SK-N-SH (cell line): ENCODE data around the gene COL15A1. TPM values are rescaled to one million over a fixed set of nuclear protein-coding genes. Genes with fewer than 3 reads are reported as not detected.

Experiments used
- CTCF ChIA-PET: fragments of 300-600, 350-600 bp; formaldehyde crosslinking; extraction: SDS; loops from one replicate; lab custom pipeline; 2021; lab: Yijun Ruan, JAX
- POLR2A ChIA-PET: fragments of 350-600 bp; sonication (Branson Sonifier 250); formaldehyde crosslinking; extraction: SDS; loops from one replicate; lab custom pipeline; 2020; ENCODE audit warnings: antibody characterized with exemption, inconsistent platforms; lab: Yijun Ruan, JAX
- DNase-seq: peaks from one replicate; pipeline ENCODE4 v3.0.0; 2012
- H2AFZ ChIP-seq: fragments of 200-600 bp; sonication (generic); 2 replicates; pipeline ENCODE4 v1.8.1; 2016; ENCODE audit warnings: antibody characterized with exemption, mild to moderate bottlenecking, low read depth
- H3F3A ChIP-seq: fragments of 200-600 bp; sonication (generic); replicated peaks from 2 replicates; pipeline ENCODE3; 2016; ENCODE audit warnings: antibody characterized with exemption, mild to moderate bottlenecking; ENCODE audit not compliant: insufficient read depth
- H3K27ac ChIP-seq, 2 experiments: fragments of 200-500 bp in 1 of 2; fragments of 200-600 bp in 1 of 2; sonication (Bioruptor generic) in 1 of 2; sonication (generic), shearing (Covaris generic) in 1 of 2; 2 replicates each; pipeline versions ENCODE4 v1.5.1 to v1.6.1; 2014 to 2016; ENCODE audit warnings: low read depth in 2 of 2, inconsistent platforms in 1 of 2, low read length in 1 of 2, mild to moderate bottlenecking in 1 of 2, mixed read lengths in 1 of 2
- H3K27me3 ChIP-seq: fragments of 200-600 bp; sonication (generic), shearing (Covaris generic); 2 replicates; pipeline ENCODE4 v1.6.1; 2016; ENCODE audit warnings: mixed run types; ENCODE audit not compliant: insufficient read depth
- H3K36me3 ChIP-seq, 2 experiments: fragments of 200-500 bp in 1 of 2; fragments of 200-600 bp in 1 of 2; sonication (Bioruptor generic) in 1 of 2; sonication (generic) in 1 of 2; replicated peaks in 1 of 2; 2 replicates each; pipeline versions ENCODE3 to v1.5.1; 2014 to 2016; ENCODE audit warnings: low read length in 1 of 2, mild to moderate bottlenecking in 1 of 2; ENCODE audit not compliant: insufficient read depth in 2 of 2, control insufficient read depth in 1 of 2
- H3K4me1 ChIP-seq, 2 experiments: fragments of 200-500 bp in 1 of 2; fragments of 200-600 bp in 1 of 2; sonication (Bioruptor generic) in 1 of 2; sonication (generic), shearing (Covaris generic) in 1 of 2; 2 replicates each; pipeline versions ENCODE4 v1.5.1 to v1.6.1; 2014 to 2016; ENCODE audit warnings: low read depth in 1 of 2, low read length in 1 of 2, mixed run types in 1 of 2; ENCODE audit not compliant: insufficient read depth in 2 of 2, control insufficient read depth in 1 of 2
- H3K4me2 ChIP-seq: fragments of 200-600 bp; sonication (generic), shearing (Covaris generic); 2 replicates; pipeline ENCODE4 v1.6.1; 2017; ENCODE audit warnings: mixed run types
- H3K4me3 ChIP-seq, 2 experiments: fragments of 200-500 bp in 1 of 2; fragments of 200-600 bp in 1 of 2; sonication (Bioruptor generic) in 1 of 2; sonication (generic), shearing (Covaris generic) in 1 of 2; 2 replicates each; pipeline versions ENCODE4 v1.5.1 to v1.8.1; 2014 to 2016; ENCODE audit warnings: low read depth in 2 of 2, inconsistent platforms in 1 of 2, low read length in 1 of 2, mild to moderate bottlenecking in 1 of 2, mixed read lengths in 1 of 2, moderate library complexity in 1 of 2
- H3K79me2 ChIP-seq: fragments of 200-600 bp; sonication (generic); 2 replicates; pipeline ENCODE4 v1.8.1; 2017; ENCODE audit warnings: mild to moderate bottlenecking; ENCODE audit not compliant: insufficient read depth
- H3K9ac ChIP-seq: fragments of 200-600 bp; sonication (generic); 2 replicates; pipeline ENCODE4 v1.6.1; 2017; ENCODE audit warnings: mixed run types
- H3K9me2 ChIP-seq: fragments of 200-600 bp; sonication (generic); 2 replicates; pipeline ENCODE4 v1.6.1; 2017; ENCODE audit warnings: mixed run types
- H3K9me3 ChIP-seq: fragments of 200-600 bp; sonication (generic); 2 replicates; pipeline ENCODE4 v1.6.1; 2017; ENCODE audit warnings: mixed run types, mild to moderate bottlenecking, moderate library complexity
- H4K20me1 ChIP-seq: fragments of 200-600 bp; sonication (generic); 2 replicates; pipeline ENCODE4 v1.6.1; 2017; ENCODE audit warnings: mild to moderate bottlenecking, mixed run types; ENCODE audit not compliant: insufficient read depth
- CHD2 ChIP-seq: fragments of 150-350 bp; IDR thresholded peaks from 2 replicates; pipeline ENCODE4 v1.6.1; 2018; ENCODE audit warnings: low read length; ENCODE audit not compliant: partially characterized antibody
- FOSL2 ChIP-seq: IDR thresholded peaks from 2 replicates; pipeline ENCODE4 v1.4.0; 2012; ENCODE audit warnings: low read depth, mild to moderate bottlenecking, moderate library complexity, borderline replicate concordance
- GABPA ChIP-seq: IDR thresholded peaks from 2 replicates; pipeline ENCODE4 v1.4.0; 2012; ENCODE audit warnings: low read depth, mild to moderate bottlenecking
- IRF3 ChIP-seq: fragments of 150-350 bp; IDR thresholded peaks from 2 replicates; pipeline ENCODE4 v1.6.1; 2016; ENCODE audit warnings: mild to moderate bottlenecking, low read depth, low read length
- MAX ChIP-seq: IDR thresholded peaks from 2 replicates; pipeline ENCODE4 v1.4.0; 2012; ENCODE audit warnings: low read depth
- MEF2A ChIP-seq: IDR thresholded peaks from 2 replicates; pipeline ENCODE4 v1.4.0; 2012; ENCODE audit warnings: low read depth, borderline replicate concordance
- MXI1 ChIP-seq: IDR thresholded peaks from 2 replicates; pipeline ENCODE4 v1.6.1; 2012; ENCODE audit warnings: mild to moderate bottlenecking, low read depth, low read length, improper control_type of control experiment
- RAD21 ChIP-seq: IDR thresholded peaks from 2 replicates; pipeline ENCODE4 v1.6.1; 2012; ENCODE audit warnings: mild to moderate bottlenecking, low read length
- REST ChIP-seq: IDR thresholded peaks from 2 replicates; pipeline ENCODE4 v1.6.1; 2012; ENCODE audit warnings: mild to moderate bottlenecking, low read depth, low read length, moderate library complexity
- RXRA ChIP-seq: IDR thresholded peaks from 2 replicates; pipeline ENCODE4 v1.4.0; 2012; ENCODE audit warnings: low read depth, mild to moderate bottlenecking, borderline replicate concordance
- SIN3A ChIP-seq: IDR thresholded peaks from 2 replicates; pipeline ENCODE4 v1.6.1; 2012; ENCODE audit warnings: low read depth, mild to moderate bottlenecking, low read length, moderate library complexity, borderline replicate concordance
- SMC3 ChIP-seq: IDR thresholded peaks from 2 replicates; pipeline ENCODE4 v1.6.1; 2012; ENCODE audit warnings: low read depth, low read length, improper control_type of control experiment
- TAF1 ChIP-seq: IDR thresholded peaks from 2 replicates; pipeline ENCODE4 v1.6.1; 2012; ENCODE audit warnings: low read depth, mild to moderate bottlenecking, low read length, moderate library complexity, borderline replicate concordance
- YY1 ChIP-seq: IDR thresholded peaks from 2 replicates; pipeline ENCODE4 v1.4.0; 2012; ENCODE audit warnings: low read depth, mild to moderate bottlenecking
- WGBS: methylation state at CpG from one replicate; pipeline ENCODE4 v1.1.6; 2017; ENCODE audit warnings: low lambda C conversion rate; 5-methylcytosine and 5-hydroxymethylcytosine counted together
- polyA plus RNA-seq, 3 experiments: library from polyadenylated mRNA; depleted of rRNA; stranded (reverse); fragments of >200 nt; gene quantifications; 2 replicates each; pipeline ENCODE4 v1.2.3, GENCODE V29; 2012
- TF ChIP-seq, protein P1 (sequence below): fragments of 150-350 bp; IDR thresholded peaks from 2 replicates; pipeline ENCODE4 v1.6.1; 2017; ENCODE audit warnings: antibody characterized with exemption, low read length, low read depth, borderline replicate concordance

The COL15A1 gene
- polyA plus RNA-seq, 1 of the 3 experiments (the other 2 are of a cell fraction) = 0.84 TPM

GRCh38 chr9:98944057-98944733 is 488 bp downstream of the COL15A1 start:
- Histone ChIP-seq H3K9ac (peak overlapping the region; percentile 25; the same call in 1 of the 2 replicates), H3K4me2 (peak overlapping the region; percentile 87), H3K9me2 (no peaks in the 10 kb centered on the region), H3K27ac (no peak overlapping the region), H3F3A (no peaks in the 10 kb centered on the region), H3K4me3 (peak overlapping the region; percentile 25 to 60; a peak in 3 of 4 replicates), H3K36me3 (no peaks in the 10 kb centered on the region), H3K79me2 (no peaks in the 10 kb centered on the region), H2AFZ (peak overlapping the region; percentile 80), H4K20me1 (no peaks in the 10 kb centered on the region), H3K4me1 (peaks cover 0 to 3% of the 10 kb centered on the region in 2 experiments; a peak in 1 of 4 replicates), H3K27me3 (peaks cover 31% of the 10 kb centered on the region), H3K9me3 (no peaks in the 10 kb centered on the region)
- POLR2A ChIA-PET = no interaction called here
- CTCF ChIA-PET = interaction anchor here (0.8 to 1.0 kb wide), 2 partner anchors 31 to 136 kb away, joined by 3 read pairs; no protein-coding TSS in a partner anchor
- TF ChIP-seq SMC3 (no peak), MXI1 (no peak), SIN3A (no peak), MEF2A (no peak), FOSL2 (no peak), IRF3 (no peak)
- WGBS = 4% methylated on average over 21 of the region's 46 CpGs
- DNase-seq = peak; percentile 42

DNA sequence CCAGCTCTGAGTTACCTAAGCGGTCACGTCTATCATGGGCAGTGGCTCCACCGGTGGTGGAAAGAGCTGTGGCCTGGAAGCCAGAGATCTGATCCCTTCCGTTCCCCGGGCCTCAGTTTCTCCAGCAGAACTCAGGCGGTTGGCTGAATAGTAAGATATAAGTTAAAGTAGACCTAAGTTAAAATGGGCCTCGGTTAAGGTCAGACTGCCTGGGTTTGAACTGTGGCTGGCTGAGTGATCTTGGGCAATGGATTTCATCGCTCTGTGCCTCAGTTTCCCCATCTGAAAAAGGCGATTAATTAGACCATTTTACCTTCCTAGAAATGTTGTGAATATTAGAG is 997 bp downstream of the COL15A1 start:
- Histone ChIP-seq H4K20me1 (no peaks in the 10 kb centered on the region), H2AFZ (no peak overlapping the region), H3K9me2 (no peaks in the 10 kb centered on the region), H3K27me3 (peaks cover 31% of the 10 kb centered on the region), H3K4me3 (peak overlapping the region in 1 of 2 experiments; percentile 60; a peak in 1 of 4 replicates), H3K27ac (no peak overlapping the region), H3K9ac (no peak overlapping the region), H3K4me1 (peaks cover 0 to 3% of the 10 kb centered on the region in 2 experiments; a peak in 1 of 4 replicates), H3K9me3 (no peaks in the 10 kb centered on the region), H3K79me2 (no peaks in the 10 kb centered on the region), H3K4me2 (peak overlapping the region; percentile 87), H3K36me3 (no peaks in the 10 kb centered on the region), H3F3A (no peaks in the 10 kb centered on the region)
- 20% methylated on average over 8 of the region's 9 CpGs for WGBS
- DNase-seq = no peak
- POLR2A ChIA-PET = no interaction called here
- CTCF ChIA-PET = interaction anchor here (1.0 kb wide), 1 partner anchor 31 kb away, joined by 3 read pairs; no protein-coding TSS in a partner anchor
- no peak for TF ChIP-seq CHD2
- no peak for TF ChIP-seq MXI1
- TF ChIP-seq GABPA = no peak
- no peak for TF ChIP-seq TAF1
- no peak for TF ChIP-seq MAX
- TF ChIP-seq SMC3 = no peak
- TF ChIP-seq, protein P1, sequence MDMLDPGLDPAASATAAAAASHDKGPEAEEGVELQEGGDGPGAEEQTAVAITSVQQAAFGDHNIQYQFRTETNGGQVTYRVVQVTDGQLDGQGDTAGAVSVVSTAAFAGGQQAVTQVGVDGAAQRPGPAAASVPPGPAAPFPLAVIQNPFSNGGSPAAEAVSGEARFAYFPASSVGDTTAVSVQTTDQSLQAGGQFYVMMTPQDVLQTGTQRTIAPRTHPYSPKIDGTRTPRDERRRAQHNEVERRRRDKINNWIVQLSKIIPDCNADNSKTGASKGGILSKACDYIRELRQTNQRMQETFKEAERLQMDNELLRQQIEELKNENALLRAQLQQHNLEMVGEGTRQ = no peak
- TF ChIP-seq RXRA = no peak
- TF ChIP-seq SIN3A = no peak
- no peak for TF ChIP-seq RAD21
- no peak for TF ChIP-seq YY1
- no peak for TF ChIP-seq REST
- TF ChIP-seq IRF3 = no peak
